Lung (tissue), 12 donors: Measurements from ENCODE around the gene LPAR1. TPM values are rescaled to one million over a fixed set of nuclear protein-coding genes. Genes with fewer than 3 reads are reported as not detected.

Experiments used
- ATAC-seq: fragments of 200-7000 bp; cut with Tn5 transposase; one replicate; pipeline ENCODE4 v1.9.1; 2020; ENCODE audit warnings: moderate number of reproducible peaks; ENCODE audit not compliant: insufficient read depth, low FRiP score
- DNase-seq, 3 donors: peaks; one replicate each; pipeline ENCODE4 v3.0.0-alpha.2; 2013 to 2017
- H3K27ac ChIP-seq, 2 donors: one replicate each; pipeline ENCODE4 v1.5.1; 2013; ENCODE audit warnings: mild to moderate bottlenecking in 2 of 2, moderate library complexity in 2 of 2, control low read depth in 1 of 2, inconsistent platforms in 1 of 2, low read depth in 1 of 2, low read length in 1 of 2
- H3K27me3 ChIP-seq, 3 donors: one replicate each; pipeline ENCODE4 v1.5.1; 2013; ENCODE audit warnings: low read length in 2 of 3; ENCODE audit not compliant: control insufficient read depth in 3 of 3, insufficient read depth in 3 of 3
- H3K36me3 ChIP-seq, 4 donors: one replicate each; pipeline ENCODE4 v1.5.1; 2013; ENCODE audit warnings: low read length in 4 of 4, mild to moderate bottlenecking in 1 of 4, moderate library complexity in 1 of 4; ENCODE audit not compliant: control insufficient read depth in 4 of 4, insufficient read depth in 4 of 4
- H3K4me1 ChIP-seq, 5 donors: one replicate each; pipeline ENCODE4 v1.5.1; 2013; ENCODE audit warnings: low read length in 5 of 5, mild to moderate bottlenecking in 2 of 5, moderate library complexity in 1 of 5; ENCODE audit not compliant: control insufficient read depth in 5 of 5, insufficient read depth in 5 of 5
- H3K4me3 ChIP-seq: one replicate; pipeline ENCODE4 v1.5.1; 2013; ENCODE audit warnings: mild to moderate bottlenecking, control low read depth, moderate library complexity
- H3K9ac ChIP-seq, 2 donors: one replicate each; pipeline ENCODE4 v1.5.1; 2013; ENCODE audit warnings: low read length in 2 of 2, control low read depth in 1 of 2; ENCODE audit not compliant: insufficient read depth in 1 of 2
- H3K9me3 ChIP-seq, 4 donors: one replicate each; pipeline ENCODE4 v1.5.1; 2013; ENCODE audit warnings: low read length in 3 of 4, mild to moderate bottlenecking in 1 of 4, moderate library complexity in 1 of 4; ENCODE audit not compliant: control insufficient read depth in 4 of 4, insufficient read depth in 3 of 4
- CTCF ChIP-seq: IDR thresholded peaks from 2 replicates; pipeline ENCODE4 v1.5.1; 2012; ENCODE audit warnings: mild to moderate bottlenecking; ENCODE audit errors: control extremely low read depth, extremely low read depth
- WGBS, 2 donors: extraction: QIAGEN DNeasy Blood & Tissue Kit; methylation state at CpG; one replicate each; pipeline ENCODE4 v1.1.7; 2013; 5-methylcytosine and 5-hydroxymethylcytosine counted together
- polyA plus RNA-seq, 2 donors: library from polyadenylated mRNA; stranded (reverse); fragments of 200-250 nt; gene quantifications; one replicate each; pipeline ENCODE4 v1.2.1, GENCODE V29; 2013
- total RNA-seq, 2 donors: library from RNA; depleted of rRNA in 1 of 2; stranded (reverse); fragments of >200 nt in 1 of 2; gene quantifications; one replicate each; pipeline ENCODE4 v1.2.1, GENCODE V29; 2014 to 2021
- donor health status: control.
- donor health status: control.
- donor health status: Bipolar disorder and iron deficiency.
- donor health status: healthy.
- donor health status: DM: yes; HTN: yes; CAD: no.

Gene LPAR1
- total and polyA plus RNA-seq, 4 donors: 5.2 to 47.6 (median 23.3) TPM

- no peaks in the 10 kb centered on the region for H3K9me3 ChIP-seq
- TF ChIP-seq CTCF: no peak
- peaks cover 0 to 5% (median 0%) of the 10 kb centered on the region in 4 donors for H3K36me3 ChIP-seq
- no peaks in the 10 kb centered on the region for H3K27me3 ChIP-seq
- no peak for ATAC-seq
- DNase-seq: no peak
- 93 to 97% methylated on average over 3 of the region's 3 CpGs for WGBS, 2 donors
- no peaks in the 10 kb centered on the region for H3K4me1 ChIP-seq
- no peak overlapping the region for H3K4me3 ChIP-seq
- no peak overlapping the region for H3K9ac ChIP-seq
- H3K27ac ChIP-seq: no peak overlapping the region
Observed at GRCh38 chr9:111003182-111003581, 35.1 kb downstream of the LPAR1 start.

- H3K4me1 ChIP-seq: peaks cover 0 to 9% (median 0%) of the 10 kb centered on the region in 5 donors
- no peaks in the 10 kb centered on the region for H3K27me3 ChIP-seq
- DNase-seq (no peak), ATAC-seq (no peak)
- 29 to 36% methylated on average over 1 of the region's 1 CpG for WGBS, 2 donors
- no peak overlapping the region for H3K9ac ChIP-seq
- H3K4me3 ChIP-seq: no peak overlapping the region
- no peak for TF ChIP-seq CTCF
- H3K36me3 ChIP-seq: peaks cover 0 to 5% (median 0%) of the 10 kb centered on the region in 4 donors
- no peaks in the 10 kb centered on the region for H3K9me3 ChIP-seq
- H3K27ac ChIP-seq: no peak overlapping the region
Observed at GRCh38 chr9:111001526-111001925, 36.7 kb downstream of the LPAR1 start.

- peaks cover 0 to 20% (median 8%) of the 10 kb centered on the region in 5 donors for H3K4me1 ChIP-seq
- H3K9me3 ChIP-seq: no peaks in the 10 kb centered on the region
- DNase-seq (no peak), ATAC-seq (no peak)
- H3K27me3 ChIP-seq: no peaks in the 10 kb centered on the region
- no peak overlapping the region for H3K9ac ChIP-seq
- no peak overlapping the region for H3K4me3 ChIP-seq
- peaks cover 0 to 5% (median 0%) of the 10 kb centered on the region in 4 donors for H3K36me3 ChIP-seq
- no peak overlapping the region for H3K27ac ChIP-seq
- no peak for TF ChIP-seq CTCF
- WGBS, 2 donors: 83 to 90% methylated on average over 2 of the region's 2 CpGs
Observed at GRCh38 chr9:111000202-111000601, 38.1 kb downstream of the LPAR1 start.

DNA sequence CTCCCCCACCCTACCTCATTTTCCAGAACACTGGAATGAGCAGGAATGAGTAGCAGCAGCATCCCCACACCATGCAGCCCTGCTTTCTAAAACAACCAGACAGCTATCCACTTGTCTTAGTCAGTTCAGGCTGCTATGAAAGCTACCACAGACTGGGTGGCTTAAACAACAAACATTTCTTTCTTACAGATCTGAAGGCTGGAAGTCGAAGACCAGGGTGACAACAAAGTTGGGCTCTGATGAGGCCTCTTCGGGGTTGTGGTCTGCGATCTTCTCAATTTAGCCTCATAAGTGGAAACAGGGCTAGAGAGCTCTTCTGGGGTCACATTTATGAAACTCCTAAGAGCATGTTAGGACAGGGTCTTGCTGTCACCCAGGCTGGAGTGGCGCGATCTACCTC is 38.9 kb downstream of the LPAR1 start:
- Histone ChIP-seq H3K27me3 (no peaks in the 10 kb centered on the region), H3K4me1 (peaks cover 0 to 28% (median 8%) of the 10 kb centered on the region in 5 donors), H3K9me3 (no peaks in the 10 kb centered on the region), H3K4me3 (no peak overlapping the region), H3K27ac (no peak overlapping the region), H3K9ac (no peak overlapping the region), H3K36me3 (no peaks in the 10 kb centered on the region)
- no peak for TF ChIP-seq CTCF
- 94 to 96% methylated on average over 5 of the region's 5 CpGs for WGBS, 2 donors
- no peak for DNase-seq
- no peak for ATAC-seq
